GM21825 (cell line): Measurements from ENCODE around the gene SCAP.
"Not testable (repeated sequence)": the region's sequence is repeated elsewhere in the genome, so short reads cannot be mapped to it uniquely, and the experiment has no call there.

Source experiments
- ATAC-seq: cut with Tn5 transposase; IDR thresholded peaks from one replicate; pipeline ENCODE4 v1.9.1; 2021; ENCODE audit warnings: mild to moderate bottlenecking, moderate library complexity; ENCODE audit not compliant: unreplicated experiment

SCAP gene

GRCh38 chr3:47475570-47476329 lies at the start of gene SCAP:
SCAP (minus strand) TSS chr3:47475941; CDS start chr3:47442993, 32,948 bp downstream.
- peak; percentile 92 for ATAC-seq

DNA sequence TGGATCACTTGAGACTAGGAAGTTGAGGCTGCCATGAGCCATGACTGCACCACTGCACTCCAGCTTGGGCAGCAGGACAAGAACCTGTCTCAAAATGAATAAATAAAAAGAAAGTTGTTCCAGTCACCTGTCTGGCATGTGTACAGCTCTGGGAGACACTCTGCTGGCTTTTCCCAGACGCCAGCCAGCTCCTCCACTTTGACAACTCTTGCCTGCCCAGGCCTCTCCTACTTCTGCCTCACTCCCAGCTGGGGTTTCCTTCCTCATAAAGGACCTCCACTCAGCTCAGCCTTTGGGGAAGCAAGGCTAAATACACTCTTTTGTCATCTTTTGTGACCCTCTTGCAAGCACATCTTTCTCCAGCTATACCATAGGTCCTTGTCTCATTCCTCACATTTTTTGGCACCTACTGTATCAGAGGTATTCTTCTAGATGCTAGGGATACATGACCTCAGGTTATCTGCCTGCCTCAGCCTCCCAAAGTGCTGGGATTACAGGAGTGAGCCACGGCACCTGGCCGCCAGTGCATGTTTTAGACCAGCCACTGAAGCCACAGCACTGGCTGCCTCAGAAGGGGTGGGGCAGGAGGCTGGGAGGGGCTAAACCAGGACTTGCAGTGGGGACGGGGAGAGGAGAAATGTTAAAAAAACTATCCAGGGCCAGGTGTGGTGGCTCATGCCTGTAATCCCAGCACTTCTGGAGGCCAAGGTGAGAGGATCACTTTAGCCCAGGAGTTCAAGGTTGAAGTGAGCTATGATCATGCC lies 47.8 kb upstream of the SCAP start:
- no peak for ATAC-seq

- no peak for ATAC-seq
These were observed 46.6 kb upstream of the SCAP start for GRCh38 chr3:47522082-47522987.

GRCh38 chr3:47520756-47521155 lies 45.0 kb upstream of the SCAP start:
- no peak for ATAC-seq

DNA sequence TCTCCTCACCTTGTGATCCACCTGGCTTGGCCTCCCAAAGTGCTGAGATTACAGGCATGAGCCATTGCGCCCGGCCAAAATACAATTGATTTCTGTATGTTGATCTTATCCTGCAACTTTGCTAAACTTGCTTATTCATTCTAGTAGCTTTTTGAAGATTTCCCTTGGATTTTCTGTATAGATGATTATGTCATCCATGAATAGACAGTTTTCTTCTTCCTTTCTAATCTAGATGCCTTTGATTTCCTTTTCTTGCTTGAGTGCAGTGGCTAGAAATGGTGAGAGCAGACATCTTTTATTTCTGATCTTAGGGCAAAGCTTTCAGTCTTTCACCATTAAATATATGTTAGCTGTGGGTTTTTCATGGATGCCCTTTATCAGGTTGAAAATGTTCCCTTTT lies 42.2 kb upstream of the SCAP start:
- no peak for ATAC-seq

DNA sequence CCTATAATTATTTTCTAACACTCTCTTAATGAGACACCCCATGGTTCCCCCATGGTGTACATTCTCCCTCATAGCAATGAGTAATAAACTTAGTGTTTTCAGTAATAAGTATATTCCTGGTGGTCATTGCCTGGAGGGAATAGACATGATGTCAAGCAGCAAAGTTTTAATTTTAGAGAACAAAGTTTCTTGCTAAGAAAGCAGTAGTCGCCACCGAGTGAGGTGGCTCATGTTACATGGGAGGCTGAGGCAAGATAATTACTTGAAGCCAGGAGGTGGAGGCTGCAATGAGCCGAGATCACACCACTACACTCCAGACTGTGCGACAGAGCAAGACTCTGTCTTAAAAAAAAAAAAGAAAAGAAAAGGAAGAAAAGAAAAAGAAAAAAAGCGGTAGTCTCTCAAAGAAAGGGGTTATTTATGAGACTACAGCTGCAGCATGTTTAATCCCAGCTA lies 40.2 kb upstream of the SCAP start:
- ATAC-seq: no peak

DNA sequence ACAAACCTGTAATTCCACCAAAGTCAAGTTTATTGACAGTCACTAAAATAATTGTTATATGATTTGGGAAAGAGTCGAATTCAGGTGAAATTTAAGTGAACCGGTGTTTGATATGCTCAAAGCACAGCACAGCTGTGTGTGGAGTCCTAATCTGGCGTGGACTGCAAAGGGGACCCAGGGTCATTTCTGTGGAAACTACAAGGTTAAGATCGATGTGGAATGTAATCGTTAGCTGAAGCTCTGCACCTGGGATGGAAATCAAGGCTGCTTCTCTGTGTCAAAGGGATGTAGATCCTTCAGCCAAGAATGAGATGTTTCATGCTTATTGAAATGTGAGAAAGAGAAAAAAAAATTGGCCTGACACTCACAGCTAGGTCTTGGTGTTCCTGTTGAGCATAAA lies 39.4 kb upstream of the SCAP start:
- ATAC-seq: no peak

- ATAC-seq: peak; percentile 93
These were observed 37.6 kb upstream of the SCAP start, which contains the start of gene ELP6 for GRCh38 chr3:47513125-47513929. ELP6 (minus strand) TSS chr3:47513712; CDS start chr3:47513590, 122 bp downstream.

DNA sequence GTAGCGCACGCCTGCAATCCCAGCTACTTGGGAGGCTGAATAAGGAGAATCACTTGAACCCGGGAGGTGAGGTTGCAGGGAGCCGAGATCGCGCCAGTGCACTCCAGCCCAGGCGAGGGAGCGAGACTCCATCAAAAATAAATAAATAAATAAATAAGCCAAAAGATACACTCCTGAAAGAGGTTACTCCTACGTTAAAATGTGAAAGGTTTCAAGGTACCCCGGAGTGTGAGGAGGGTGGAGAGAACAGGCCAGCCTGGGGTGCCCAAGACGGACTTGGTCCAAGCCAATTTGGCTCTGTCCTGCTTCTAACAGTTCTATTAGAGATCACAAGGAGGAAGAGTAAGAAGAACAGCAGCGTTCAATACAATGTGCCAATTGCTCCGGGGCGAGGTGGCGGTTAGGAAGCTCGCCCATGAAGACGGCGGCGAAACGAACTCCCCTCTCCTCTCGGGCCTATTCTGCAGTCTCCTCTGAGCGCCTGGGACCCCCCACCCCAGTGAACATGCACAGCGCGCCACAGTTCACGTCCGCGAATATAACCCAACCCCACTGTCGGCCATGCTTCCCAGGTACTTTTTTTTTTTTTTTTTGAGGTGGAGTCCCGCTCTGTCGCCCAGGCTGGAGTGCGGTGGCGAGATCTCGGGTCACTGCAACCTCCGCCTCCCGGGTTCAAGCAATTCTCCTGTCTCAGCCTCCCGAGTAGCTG lies 36.8 kb upstream of the SCAP start:
- ATAC-seq: no peak

DNA sequence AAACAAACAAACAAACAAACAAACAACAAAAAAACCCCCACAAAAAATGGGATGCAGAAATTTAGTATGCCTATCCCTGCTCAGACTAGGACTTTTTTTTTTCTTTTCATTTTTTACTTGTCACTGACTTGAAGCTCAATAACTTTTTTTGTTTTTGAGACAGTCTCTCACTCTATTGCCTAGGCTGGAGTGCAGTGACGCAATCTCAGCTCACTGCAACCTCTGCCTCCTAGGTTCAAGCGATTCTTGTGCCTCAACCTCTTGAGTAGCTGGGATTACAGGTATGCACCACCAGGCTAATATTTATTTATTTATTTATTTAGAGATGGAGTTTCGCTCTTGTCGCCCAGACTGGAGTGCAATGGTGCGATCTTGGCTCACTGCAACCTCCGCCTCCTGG lies 29.5 kb upstream of the SCAP start:
- not testable (repeated sequence) for ATAC-seq

DNA sequence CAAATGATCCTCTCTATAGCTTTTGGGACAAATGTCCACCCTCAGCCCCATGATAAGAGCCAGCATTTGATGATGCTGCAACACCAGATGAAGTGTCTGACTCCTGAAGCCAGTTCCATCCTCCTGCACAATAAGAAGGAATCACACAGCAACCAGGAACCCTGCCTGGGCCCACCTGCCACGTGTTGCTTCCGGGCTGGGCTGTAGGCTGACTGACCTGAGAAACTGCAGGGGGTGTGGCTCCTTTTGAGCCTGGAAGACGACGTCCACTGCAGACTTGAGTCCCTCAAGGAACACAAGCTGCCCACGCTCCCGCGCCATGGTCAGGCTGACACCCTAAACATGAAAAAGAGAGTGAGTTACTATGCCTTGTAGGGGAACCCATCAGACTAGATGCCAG lies 28.4 kb upstream of the SCAP start:
- ATAC-seq: no peak

DNA sequence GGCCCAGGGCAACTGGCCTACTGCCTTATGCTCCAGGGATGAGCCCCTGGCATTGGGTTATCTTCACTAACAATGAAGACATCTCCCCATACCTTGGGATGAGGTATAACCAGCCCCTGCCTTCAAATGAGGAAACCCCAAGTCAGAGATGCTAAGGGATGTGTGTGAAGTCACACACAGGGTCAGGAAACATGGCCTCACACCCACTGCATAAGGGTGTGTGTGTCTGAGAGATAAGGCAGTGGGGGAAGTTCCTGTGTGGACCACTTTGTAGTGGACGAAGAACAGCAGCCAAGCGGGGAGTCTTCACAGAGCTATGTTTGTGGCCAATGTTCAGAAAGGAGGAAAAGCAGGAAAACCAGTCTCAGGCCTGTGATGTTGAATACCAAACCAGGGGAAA lies 27.3 kb upstream of the SCAP start:
- ATAC-seq: no peak

GRCh38 chr3:47496892-47497291 lies 21.2 kb upstream of the SCAP start:
- no peak for ATAC-seq

GRCh38 chr3:47495886-47496285 lies 20.1 kb upstream of the SCAP start:
- ATAC-seq: no peak

- ATAC-seq: no peak
These were observed 19.4 kb upstream of the SCAP start for GRCh38 chr3:47495111-47495510.

- no peak for ATAC-seq
These were observed 16.0 kb upstream of the SCAP start for GRCh38 chr3:47491777-47492176.

GRCh38 chr3:47491186-47491585 lies 15.4 kb upstream of the SCAP start:
- no peak for ATAC-seq

DNA sequence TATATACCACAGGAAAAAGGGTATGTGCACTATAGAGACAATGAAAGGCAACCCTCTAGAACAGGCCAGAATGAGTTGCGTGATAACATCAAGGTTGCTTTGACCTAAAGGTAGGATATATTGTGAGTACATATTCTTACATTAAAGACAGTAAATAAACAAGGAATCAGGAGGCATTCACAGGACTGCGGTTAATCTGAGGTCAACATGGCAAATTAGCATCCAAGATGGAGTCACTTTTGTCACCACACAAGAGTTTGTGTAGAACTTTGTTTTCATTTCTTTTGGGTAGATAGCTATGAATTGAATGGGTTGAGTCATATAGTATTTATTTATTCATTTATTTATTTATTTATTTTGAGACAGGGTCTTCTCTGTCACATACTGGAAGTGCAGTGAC lies 11.5 kb upstream of the SCAP start:
- no peak for ATAC-seq

DNA sequence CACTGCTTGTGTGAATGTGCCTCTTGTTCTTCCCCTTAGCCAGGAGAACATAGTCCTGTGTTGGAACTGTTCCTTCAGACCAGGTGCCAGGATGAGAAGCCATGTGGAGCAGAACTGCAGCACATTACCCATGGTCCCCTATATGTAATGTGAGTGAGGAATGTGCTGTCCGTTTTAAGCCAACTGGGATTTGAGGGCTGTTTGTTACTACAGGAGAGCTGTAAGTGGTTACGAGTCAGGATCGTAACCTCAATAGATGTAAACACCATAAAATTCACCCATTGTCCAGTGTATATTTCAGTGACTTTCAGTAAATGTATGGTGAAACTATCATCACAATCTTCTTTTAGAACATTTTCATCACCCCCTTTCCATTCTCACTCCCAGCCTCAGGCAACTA lies 10.1 kb upstream of the SCAP start:
- ATAC-seq: no peak

- no peak for ATAC-seq
These were observed 6.6 kb upstream of the SCAP start for GRCh38 chr3:47482366-47482765.
